Upper lobe of left lung (tissue), 6 donors: ENCODE measurements around the gene UBAC2. TPM values are rescaled to one million over a fixed set of nuclear protein-coding genes. Genes with fewer than 3 reads are reported as not detected.

Experiments used
- ATAC-seq, 2 donors: fragments of 200-7000 bp; cut with Tn5 transposase; one replicate each; pipeline ENCODE4 v1.9.1; 2022; ENCODE audit warnings: mild to moderate bottlenecking in 2 of 2, moderate library complexity in 2 of 2; ENCODE audit not compliant: low FRiP score in 2 of 2
- DNase-seq, 2 donors: peaks; one replicate each; pipeline ENCODE4 v3.0.0-alpha.2; 2019 to 2020
- H3K27ac ChIP-seq, 4 donors: fragments of 200-600 bp; sonication (generic); one replicate each; pipeline ENCODE4 v1.5.1; 2016 to 2019
- H3K27me3 ChIP-seq, 4 donors: fragments of 200-600 bp; sonication (generic); one replicate each; pipeline ENCODE4 v1.5.1; 2017 to 2019
- H3K36me3 ChIP-seq, 4 donors: fragments of 200-600 bp; sonication (generic); one replicate each; pipeline ENCODE4 v1.5.1; 2016 to 2019
- H3K4me1 ChIP-seq, 4 donors: fragments of 200-600 bp; sonication (generic); one replicate each; pipeline ENCODE4 v1.5.1; 2018 to 2019
- H3K4me3 ChIP-seq, 4 donors: fragments of 200-600 bp; sonication (generic); one replicate each; pipeline ENCODE4 v1.5.1; 2017 to 2019; ENCODE audit warnings: mild to moderate bottlenecking in 2 of 4, moderate library complexity in 1 of 4
- H3K9me3 ChIP-seq, 4 donors: fragments of 200-600 bp; sonication (generic); one replicate each; pipeline ENCODE4 v1.5.1; 2018 to 2019
- EP300 ChIP-seq, 4 donors: sonication (generic); formaldehyde crosslinking; IDR thresholded peaks; one replicate each; pipeline ENCODE4 v1.5.1; 2017; ENCODE audit warnings: antibody characterized with exemption in 4 of 4, control low read depth in 2 of 4
- POLR2A ChIP-seq, 4 donors: fragments of 450-650 bp; IDR thresholded peaks; one replicate each; pipeline ENCODE4 v1.5.1; 2016 to 2017; ENCODE audit warnings: antibody characterized with exemption in 4 of 4, mild to moderate bottlenecking in 2 of 4
- POLR2AphosphoS5 ChIP-seq, 2 donors: sonication (generic); formaldehyde crosslinking; IDR thresholded peaks; one replicate each; pipeline ENCODE4 v1.5.1; 2017; ENCODE audit warnings: antibody characterized with exemption in 2 of 2
- WGBS, 2 donors: methylation state at CpG; one replicate each; pipeline ENCODE4 v1.1.5; 2017 to 2018; 5-methylcytosine and 5-hydroxymethylcytosine counted together
- total RNA-seq, 6 donors: library from RNA; depleted of rRNA in 4 of 6; stranded (reverse); fragments of >200 nt in 4 of 6; gene quantifications; one replicate each; pipeline versions ENCODE4 v1.1.0 to v1.2.1, GENCODE V29; 2016 to 2021
- TF ChIP-seq, protein P1 (sequence below), 6 experiments: fragments of 450-650 bp in 4 of 6; fragments of 200-600 bp in 2 of 6; sonication (generic) in 2 of 6; IDR thresholded peaks; one replicate each; pipeline ENCODE4 v1.5.1; 2016 to 2019; ENCODE audit warnings: antibody characterized with exemption in 6 of 6
- donor health status: DM: no; HTN: no; CAD: no; lungs with moderate emphysema.
- donor health status: DM: no; HTN: yes; CAD: no; lungs with severe emphysema.

UBAC2 gene
- total RNA-seq, 6 donors from 2014 or later = 29.3 to 55.5 (median 47.7) TPM

DNA sequence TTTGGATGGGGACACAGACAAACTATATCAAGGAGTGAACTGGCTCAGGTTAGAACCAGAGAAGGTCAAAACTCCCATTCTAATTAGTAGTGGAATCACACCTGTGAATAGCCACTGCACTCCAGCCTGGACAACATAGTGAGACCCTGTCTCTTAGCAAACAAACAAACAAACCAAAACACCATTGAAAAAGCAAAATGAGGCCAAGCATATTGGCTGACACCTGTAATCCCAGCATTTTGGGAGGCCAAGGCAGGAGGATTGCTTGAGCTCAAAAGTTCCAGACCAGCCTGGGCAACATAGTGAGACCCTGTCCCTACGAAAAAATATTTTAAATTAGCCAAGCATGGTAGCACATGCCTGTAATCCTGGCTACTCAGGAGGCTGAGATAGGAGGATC is 39.1 kb upstream of the UBAC2 start:
- WGBS, 2 donors = 88 to 95% methylated on average over 1 of the region's 1 CpG
- no peaks in the 10 kb centered on the region for H3K27me3 ChIP-seq

DNA sequence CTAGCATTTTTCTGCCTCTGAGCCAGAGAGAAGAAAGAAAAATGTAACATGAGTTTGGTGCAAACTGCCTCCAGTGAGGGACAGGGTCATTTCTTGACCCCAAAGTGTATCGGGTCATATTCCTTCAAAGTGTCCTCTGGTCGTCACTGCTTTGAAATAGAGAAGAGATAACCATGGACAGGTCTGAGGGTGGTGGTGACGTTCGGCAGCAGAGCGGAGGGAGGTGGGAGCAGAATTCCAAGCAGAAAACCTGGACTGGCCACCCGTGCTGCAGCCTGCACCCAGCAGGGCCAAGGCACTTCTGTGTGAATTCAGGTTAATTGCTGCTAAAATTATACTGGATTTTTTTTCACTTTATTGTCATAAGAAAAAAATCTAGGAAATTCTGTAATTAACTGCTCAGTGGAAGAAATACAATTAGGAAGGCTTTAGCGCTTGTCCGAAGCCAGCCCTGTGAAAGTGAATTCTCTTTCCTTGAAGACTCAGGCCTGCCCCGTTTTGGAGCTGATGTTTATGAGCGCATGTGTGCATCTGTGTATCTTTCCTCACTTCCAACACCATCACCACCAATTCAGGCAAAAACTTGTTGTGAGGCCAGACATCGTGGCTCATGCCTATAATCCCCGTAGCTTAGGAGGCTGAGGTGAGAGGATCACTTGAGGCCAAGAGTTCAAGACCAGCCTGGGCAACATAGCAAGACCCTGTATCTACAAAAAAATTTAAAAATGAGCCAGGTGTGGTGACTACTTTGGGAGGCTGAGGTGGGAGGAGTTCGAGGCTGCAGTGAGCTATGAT is 37.9 kb upstream of the UBAC2 start:
- WGBS, 2 donors = 84 to 86% methylated on average over 13 of the region's 13 CpGs
- no peaks in the 10 kb centered on the region for H3K27me3 ChIP-seq
- DNase-seq = peak in 1 of 2 donors; percentile 29

More for the DNA sequence above, 39.1 kb upstream of the UBAC2 start:
- ATAC-seq (no peak), DNase-seq (no peak)
- TF ChIP-seq, protein P1, sequence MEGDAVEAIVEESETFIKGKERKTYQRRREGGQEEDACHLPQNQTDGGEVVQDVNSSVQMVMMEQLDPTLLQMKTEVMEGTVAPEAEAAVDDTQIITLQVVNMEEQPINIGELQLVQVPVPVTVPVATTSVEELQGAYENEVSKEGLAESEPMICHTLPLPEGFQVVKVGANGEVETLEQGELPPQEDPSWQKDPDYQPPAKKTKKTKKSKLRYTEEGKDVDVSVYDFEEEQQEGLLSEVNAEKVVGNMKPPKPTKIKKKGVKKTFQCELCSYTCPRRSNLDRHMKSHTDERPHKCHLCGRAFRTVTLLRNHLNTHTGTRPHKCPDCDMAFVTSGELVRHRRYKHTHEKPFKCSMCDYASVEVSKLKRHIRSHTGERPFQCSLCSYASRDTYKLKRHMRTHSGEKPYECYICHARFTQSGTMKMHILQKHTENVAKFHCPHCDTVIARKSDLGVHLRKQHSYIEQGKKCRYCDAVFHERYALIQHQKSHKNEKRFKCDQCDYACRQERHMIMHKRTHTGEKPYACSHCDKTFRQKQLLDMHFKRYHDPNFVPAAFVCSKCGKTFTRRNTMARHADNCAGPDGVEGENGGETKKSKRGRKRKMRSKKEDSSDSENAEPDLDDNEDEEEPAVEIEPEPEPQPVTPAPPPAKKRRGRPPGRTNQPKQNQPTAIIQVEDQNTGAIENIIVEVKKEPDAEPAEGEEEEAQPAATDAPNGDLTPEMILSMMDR (IDR thresholded peaks at IDR 0.05) = no peak
- TF ChIP-seq POLR2A (IDR thresholded peaks at IDR 0.05) = no peak
- TF ChIP-seq POLR2AphosphoS5 (IDR thresholded peaks at IDR 0.05) = no peak
- Histone ChIP-seq H3K36me3 (no peaks in the 10 kb centered on the region), H3K27ac (no peak overlapping the region), H3K4me3 (no peak overlapping the region), H3K4me1 (no peaks in the 10 kb centered on the region), H3K9me3 (no peaks in the 10 kb centered on the region)

DNA sequence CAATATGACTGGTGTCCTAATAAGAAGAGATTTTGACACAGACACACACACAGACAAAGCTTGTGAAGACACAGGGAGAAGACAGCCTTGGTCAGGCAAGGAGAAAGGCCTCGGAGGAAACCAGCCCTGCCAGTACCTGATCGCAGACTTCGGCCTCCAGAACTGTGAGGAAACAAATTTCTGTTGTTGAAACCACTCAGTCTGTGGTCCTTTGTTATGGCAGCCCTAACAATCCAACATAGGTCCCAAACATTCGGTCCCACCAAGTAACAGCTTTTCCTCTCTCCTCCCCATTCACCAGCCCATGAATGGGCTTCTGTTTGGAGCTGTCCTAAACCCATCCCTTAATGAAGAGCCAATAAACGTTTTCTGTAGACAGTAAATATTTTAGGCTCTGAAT is 36.4 kb upstream of the UBAC2 start:
- ATAC-seq = no peak

More for the DNA sequence above, 37.9 kb upstream of the UBAC2 start:
- Histone ChIP-seq H3K4me3 (no peak overlapping the region), H3K36me3 (no peaks in the 10 kb centered on the region), H3K27ac (no peak overlapping the region), H3K4me1 (no peaks in the 10 kb centered on the region), H3K9me3 (no peaks in the 10 kb centered on the region)
- ATAC-seq = no peak
- no peak for TF ChIP-seq POLR2AphosphoS5 (IDR thresholded peaks at IDR 0.05)

DNA sequence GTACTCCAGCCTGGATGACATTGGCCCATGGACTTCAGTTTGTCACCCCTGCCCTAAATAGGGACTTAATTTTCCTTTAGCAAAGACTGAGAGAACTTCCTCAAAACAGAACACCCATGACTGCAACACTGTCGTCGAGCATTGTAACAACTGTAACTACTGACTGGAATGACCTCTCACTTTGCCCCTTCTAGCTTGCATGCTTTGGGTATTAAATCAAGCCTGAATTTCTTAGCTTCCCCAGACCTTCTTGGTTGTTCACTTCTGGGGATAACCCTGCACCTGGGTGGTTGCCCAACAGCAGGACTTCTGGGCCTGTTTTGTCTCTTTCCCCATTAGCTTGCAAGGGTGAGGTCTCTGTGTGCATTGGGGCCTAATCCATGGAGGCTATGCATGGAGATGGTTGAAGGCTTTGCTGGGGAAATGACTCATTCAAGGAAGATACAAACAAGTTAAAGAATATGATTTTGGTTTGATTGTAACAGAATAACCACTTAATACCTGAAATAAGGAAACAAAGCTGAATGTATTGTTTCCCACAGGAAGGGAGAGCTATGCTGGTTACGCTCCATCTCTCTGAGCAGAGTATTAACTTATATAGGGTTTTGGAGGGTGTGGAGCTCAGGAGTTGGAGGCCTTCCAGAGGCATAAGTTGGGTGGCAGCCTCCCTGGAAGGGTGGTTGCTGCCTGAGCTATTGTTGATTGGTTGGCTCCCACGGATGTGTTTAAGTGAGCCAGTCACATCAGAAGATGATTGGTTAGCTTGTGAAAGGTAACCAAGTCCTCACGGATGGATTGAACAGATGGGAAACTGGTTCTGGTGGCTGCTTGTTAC is 34.7 kb upstream of the UBAC2 start:
- 75 to 81% methylated on average over 5 of the region's 5 CpGs for WGBS, 2 donors
- no peaks in the 10 kb centered on the region for H3K9me3 ChIP-seq
- H3K27ac ChIP-seq = no peak overlapping the region
- TF ChIP-seq EP300 (IDR thresholded peaks at IDR 0.05) (no peak), POLR2A (IDR thresholded peaks at IDR 0.05) (no peak), POLR2AphosphoS5 (IDR thresholded peaks at IDR 0.05) (no peak)
- TF ChIP-seq, protein P1 (IDR thresholded peaks at IDR 0.05) = no peak
- no peaks in the 10 kb centered on the region for H3K27me3 ChIP-seq
- ATAC-seq (no peak), DNase-seq (no peak)
- H3K4me1 ChIP-seq = no peaks in the 10 kb centered on the region
- no peak overlapping the region for H3K4me3 ChIP-seq
- no peaks in the 10 kb centered on the region for H3K36me3 ChIP-seq

More for the DNA sequence above, 36.4 kb upstream of the UBAC2 start:
- WGBS, 2 donors = 80 to 89% methylated on average over 5 of the region's 5 CpGs
- H3K4me3 ChIP-seq = no peak overlapping the region
- H3K4me1 ChIP-seq = no peaks in the 10 kb centered on the region
- H3K36me3 ChIP-seq = no peaks in the 10 kb centered on the region
- H3K27me3 ChIP-seq = no peaks in the 10 kb centered on the region
- no peaks in the 10 kb centered on the region for H3K9me3 ChIP-seq
- no peak for DNase-seq
- H3K27ac ChIP-seq = no peak overlapping the region
- TF ChIP-seq, protein P1 (IDR thresholded peaks at IDR 0.05) = no peak
- no peak for TF ChIP-seq EP300 (IDR thresholded peaks at IDR 0.05)
- TF ChIP-seq POLR2AphosphoS5 (IDR thresholded peaks at IDR 0.05) = no peak
- TF ChIP-seq POLR2A (IDR thresholded peaks at IDR 0.05) = no peak

DNA sequence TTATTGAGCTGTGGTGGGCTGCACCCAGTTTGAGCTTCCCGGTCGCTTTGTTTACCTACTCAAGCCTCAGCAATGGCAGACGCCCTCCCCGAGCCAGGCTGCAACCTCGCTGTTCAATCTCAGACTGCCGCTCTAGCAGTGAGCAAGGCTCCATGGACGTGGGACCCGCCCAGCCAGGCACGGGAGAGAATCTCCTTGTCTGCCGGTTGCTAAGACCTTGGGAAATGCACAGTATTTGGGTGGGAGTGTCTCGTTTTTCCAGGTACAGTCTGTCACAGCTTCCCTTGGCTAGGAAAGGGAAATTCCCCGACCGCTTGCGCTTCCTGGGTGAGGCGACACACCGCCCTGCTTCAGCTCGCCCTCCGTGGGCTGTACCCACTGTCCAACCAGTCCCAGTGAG is 27.7 kb upstream of the UBAC2 start:
- H3K36me3 ChIP-seq = no peaks in the 10 kb centered on the region
- no peak for ATAC-seq
- no peak overlapping the region for H3K4me3 ChIP-seq
- H3K27me3 ChIP-seq = no peaks in the 10 kb centered on the region
- H3K27ac ChIP-seq = no peak overlapping the region
- peak in 1 of 2 donors; percentile 38 for DNase-seq
- TF ChIP-seq, protein P1 (IDR thresholded peaks at IDR 0.05) = no peak
- TF ChIP-seq POLR2AphosphoS5 (IDR thresholded peaks at IDR 0.05) (no peak), POLR2A (IDR thresholded peaks at IDR 0.05) (no peak), EP300 (IDR thresholded peaks at IDR 0.05) (no peak)
- H3K9me3 ChIP-seq = no peaks in the 10 kb centered on the region
- WGBS, 2 donors = 80 to 84% methylated on average over 2 to 16 of the region's 18 CpGs
- peaks cover 0 to 6% (median 5%) of the 10 kb centered on the region in 4 donors for H3K4me1 ChIP-seq
